H9 (cell line): ENCODE measurements around the gene RRP1B. TPM values are rescaled to one million over a fixed set of nuclear protein-coding genes. Genes with fewer than 3 reads are reported as not detected.

ENCODE experiments used
- DNase-seq: peaks from one replicate; pipeline ENCODE4 v3.0.0-alpha.2; 2017
- H2AFZ ChIP-seq: one replicate; pipeline ENCODE4 v1.6.1; 2013; ENCODE audit warnings: mild to moderate bottlenecking, low read length, control low read depth, moderate library complexity
- H2AK5ac ChIP-seq: 2 replicates; pipeline ENCODE4 v1.6.1; 2013; ENCODE audit warnings: low read length, control low read depth, mixed read lengths; ENCODE audit not compliant: insufficient read length
- H2BK120ac ChIP-seq: one replicate; pipeline ENCODE4 v1.6.1; 2013; ENCODE audit warnings: low read depth, mild to moderate bottlenecking, low read length, control low read depth, inconsistent platforms; ENCODE audit not compliant: poor library complexity, severe bottlenecking
- H2BK12ac ChIP-seq: 2 replicates; pipeline ENCODE4 v1.6.1; 2013; ENCODE audit warnings: low read length, control low read depth, mixed read lengths, low read depth; ENCODE audit not compliant: insufficient read length
- H2BK15ac ChIP-seq: 2 replicates; pipeline ENCODE4 v1.6.1; 2013; ENCODE audit warnings: low read depth, low read length, control low read depth
- H2BK20ac ChIP-seq: one replicate; pipeline ENCODE4 v1.6.1; 2013; ENCODE audit warnings: low read depth, mild to moderate bottlenecking, low read length, control low read depth, inconsistent platforms; ENCODE audit not compliant: poor library complexity, severe bottlenecking
- H2BK5ac ChIP-seq: 2 replicates; pipeline ENCODE4 v1.6.1; 2013; ENCODE audit warnings: low read length, control low read depth, mixed read lengths; ENCODE audit not compliant: insufficient read length
- H3K14ac ChIP-seq: 2 replicates; pipeline ENCODE4 v1.6.1; 2013; ENCODE audit warnings: low read length, control low read depth; ENCODE audit not compliant: insufficient read depth
- H3K18ac ChIP-seq: 2 replicates; pipeline ENCODE4 v1.6.1; 2013; ENCODE audit warnings: low read depth, mild to moderate bottlenecking, mixed read lengths, low read length, control low read depth; ENCODE audit not compliant: insufficient read length
- H3K23ac ChIP-seq: 2 replicates; pipeline ENCODE4 v1.6.1; 2013; ENCODE audit warnings: low read length, control low read depth, mixed read lengths, low read depth; ENCODE audit not compliant: insufficient read length
- H3K23me2 ChIP-seq: 2 replicates; pipeline ENCODE4 v1.6.1; 2013; ENCODE audit warnings: low read depth, mild to moderate bottlenecking, mixed read lengths, low read length, control low read depth; ENCODE audit not compliant: insufficient read length, poor library complexity, severe bottlenecking
- H3K27ac ChIP-seq: 2 replicates; pipeline ENCODE4 v1.5.1; 2013; ENCODE audit warnings: low read length, control low read depth, mixed read lengths, low read depth; ENCODE audit not compliant: insufficient read length
- H3K27me3 ChIP-seq: 2 replicates; pipeline ENCODE4 v1.6.1; 2013; ENCODE audit warnings: low read length, control low read depth, inconsistent platforms; ENCODE audit not compliant: insufficient read depth
- H3K4ac ChIP-seq: 2 replicates; pipeline ENCODE4 v1.6.1; 2013; ENCODE audit warnings: low read depth, mild to moderate bottlenecking, control low read depth, inconsistent platforms, low read length, moderate library complexity
- H3K4me1 ChIP-seq: 2 replicates; pipeline ENCODE4 v1.6.1; 2013; ENCODE audit warnings: low read length, control low read depth, inconsistent platforms; ENCODE audit not compliant: insufficient read depth
- H3K4me2 ChIP-seq: 2 replicates; pipeline ENCODE4 v1.6.1; 2013; ENCODE audit warnings: low read length, control low read depth, mixed read lengths; ENCODE audit not compliant: insufficient read length, insufficient read depth
- H3K56ac ChIP-seq: 2 replicates; pipeline ENCODE4 v1.6.1; 2013; ENCODE audit warnings: low read depth, mild to moderate bottlenecking, mixed read lengths, low read length, control low read depth; ENCODE audit not compliant: insufficient read length
- H3K79me1 ChIP-seq: 2 replicates; pipeline ENCODE4 v1.6.1; 2013; ENCODE audit warnings: low read depth, mild to moderate bottlenecking, moderate library complexity, low read length, control low read depth, inconsistent platforms; ENCODE audit not compliant: insufficient read depth, poor library complexity, severe bottlenecking
- H3K79me2 ChIP-seq: 2 replicates; pipeline ENCODE4 v1.6.1; 2013; ENCODE audit warnings: low read length, control low read depth, inconsistent platforms; ENCODE audit not compliant: insufficient read depth
- H3K9ac ChIP-seq: 2 replicates; pipeline ENCODE4 v1.6.1; 2013; ENCODE audit warnings: low read length, control low read depth, mixed read lengths; ENCODE audit not compliant: insufficient read length; ENCODE audit errors: extremely low read depth
- H3K9me3 ChIP-seq: one replicate; pipeline ENCODE4 v1.6.1; 2013; ENCODE audit warnings: low read depth, low read length, inconsistent platforms; ENCODE audit not compliant: control insufficient read depth
- H3T11ph ChIP-seq: one replicate; pipeline ENCODE4 v1.6.1; 2013; ENCODE audit warnings: mild to moderate bottlenecking, low read length, control low read depth, inconsistent platforms
- H4K20me1 ChIP-seq: one replicate; pipeline ENCODE4 v1.6.1; 2013; ENCODE audit not compliant: control insufficient read depth, insufficient read length, insufficient read depth
- H4K5ac ChIP-seq: 2 replicates; pipeline ENCODE4 v1.6.1; 2013; ENCODE audit warnings: low read depth, mild to moderate bottlenecking, mixed read lengths, low read length, control low read depth; ENCODE audit not compliant: insufficient read length
- H4K8ac ChIP-seq: replicated peaks from 2 replicates; pipeline ENCODE4 v1.6.1; 2013; ENCODE audit warnings: low read length, control low read depth, mixed read lengths, low read depth; ENCODE audit not compliant: insufficient read length
- H4K91ac ChIP-seq: 2 replicates; pipeline ENCODE4 v1.6.1; 2013; ENCODE audit warnings: low read depth, mild to moderate bottlenecking, moderate library complexity, mixed read lengths, low read length, control low read depth; ENCODE audit not compliant: insufficient read length
- H3K27ac Mint-ChIP-seq, 3 experiments: 2 replicates in 2 of 3; 3 replicates in 1 of 3; pipeline ENCODE4 v1.8.0; 2020 to 2021; ENCODE audit warnings: mixed read lengths in 3 of 3, mild to moderate bottlenecking in 1 of 3, moderate library complexity in 1 of 3
- H3K27me3 Mint-ChIP-seq: 2 replicates; pipeline ENCODE4 v1.8.0; 2021; ENCODE audit warnings: low read depth, mild to moderate bottlenecking, moderate library complexity, mixed read lengths
- H3K36me3 Mint-ChIP-seq, 3 experiments: 2 replicates in 2 of 3; 3 replicates in 1 of 3; pipeline ENCODE4 v1.8.0; 2020 to 2021; ENCODE audit warnings: low read depth in 3 of 3, mixed read lengths in 3 of 3; ENCODE audit not compliant: insufficient read depth in 1 of 3
- H3K4me1 Mint-ChIP-seq, 2 experiments: 2 replicates each; pipeline ENCODE4 v1.8.0; 2020; ENCODE audit warnings: mixed read lengths in 2 of 2
- H3K4me3 Mint-ChIP-seq, 2 experiments: 2 replicates in 1 of 2; 3 replicates in 1 of 2; pipeline ENCODE4 v1.8.0; 2020 to 2021; ENCODE audit warnings: mild to moderate bottlenecking in 2 of 2, mixed read lengths in 2 of 2, moderate library complexity in 1 of 2
- H3K9me3 Mint-ChIP-seq, 2 experiments: 2 replicates in 1 of 2; 3 replicates in 1 of 2; pipeline ENCODE4 v1.8.0; 2020; ENCODE audit warnings: mild to moderate bottlenecking in 2 of 2, mixed read lengths in 2 of 2, moderate library complexity in 1 of 2
- WGBS: extraction: QIAGEN DNeasy Blood & Tissue Kit; methylation state at CpG from one replicate; pipeline ENCODE4 v1.1.7; 2013; ENCODE audit warnings: missing lambda C conversion rate, low lambda C conversion rate, mixed read lengths; ENCODE audit not compliant: insufficient read length; ENCODE audit errors: extremely low coverage; 5-methylcytosine and 5-hydroxymethylcytosine counted together
- total RNA-seq: library from RNA; stranded (reverse); gene quantifications from 2 replicates; pipeline ENCODE4 v1.2.1, GENCODE V29; 2021
- TF ChIP-seq, protein P1 (sequence below): fragments of 200-600 bp; sonication (generic); conservative IDR thresholded peaks from 3 replicates; pipeline ENCODE4 v1.8.0; 2021; ENCODE audit warnings: antibody characterized with exemption, mild to moderate bottlenecking

RRP1B gene
- total RNA-seq, 1 experiment from 2014 or later = 96.6 TPM

- H3T11ph ChIP-seq = no peak overlapping the region
- no peak overlapping the region for H3K9ac ChIP-seq
- H3K23ac ChIP-seq = no peak overlapping the region
- Mint-ChIP-seq H3K27ac (no peak overlapping the region), H3K9me3 (peaks cover 14 to 24% of the 10 kb centered on the region in 2 experiments), H3K4me3 (no peak overlapping the region), H3K36me3 (peaks cover 9 to 14% (median 11%) of the 10 kb centered on the region in 3 experiments), H3K4me1 (no peaks in the 10 kb centered on the region), H3K27me3 (no peaks in the 10 kb centered on the region)
- no peaks in the 10 kb centered on the region for H3K79me1 ChIP-seq
- no peaks in the 10 kb centered on the region for H4K20me1 ChIP-seq
- no peak overlapping the region for H3K4me2 ChIP-seq
- H3K56ac ChIP-seq = no peak overlapping the region
- no peaks in the 10 kb centered on the region for H3K9me3 ChIP-seq
- no peaks in the 10 kb centered on the region for H3K79me2 ChIP-seq
- no peaks in the 10 kb centered on the region for H3K23me2 ChIP-seq
- TF ChIP-seq, protein P1, sequence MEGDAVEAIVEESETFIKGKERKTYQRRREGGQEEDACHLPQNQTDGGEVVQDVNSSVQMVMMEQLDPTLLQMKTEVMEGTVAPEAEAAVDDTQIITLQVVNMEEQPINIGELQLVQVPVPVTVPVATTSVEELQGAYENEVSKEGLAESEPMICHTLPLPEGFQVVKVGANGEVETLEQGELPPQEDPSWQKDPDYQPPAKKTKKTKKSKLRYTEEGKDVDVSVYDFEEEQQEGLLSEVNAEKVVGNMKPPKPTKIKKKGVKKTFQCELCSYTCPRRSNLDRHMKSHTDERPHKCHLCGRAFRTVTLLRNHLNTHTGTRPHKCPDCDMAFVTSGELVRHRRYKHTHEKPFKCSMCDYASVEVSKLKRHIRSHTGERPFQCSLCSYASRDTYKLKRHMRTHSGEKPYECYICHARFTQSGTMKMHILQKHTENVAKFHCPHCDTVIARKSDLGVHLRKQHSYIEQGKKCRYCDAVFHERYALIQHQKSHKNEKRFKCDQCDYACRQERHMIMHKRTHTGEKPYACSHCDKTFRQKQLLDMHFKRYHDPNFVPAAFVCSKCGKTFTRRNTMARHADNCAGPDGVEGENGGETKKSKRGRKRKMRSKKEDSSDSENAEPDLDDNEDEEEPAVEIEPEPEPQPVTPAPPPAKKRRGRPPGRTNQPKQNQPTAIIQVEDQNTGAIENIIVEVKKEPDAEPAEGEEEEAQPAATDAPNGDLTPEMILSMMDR = no peak; the same call in 2 of the 3 replicates
- H3K27ac ChIP-seq = no peak overlapping the region
- no peak for DNase-seq
- no peaks in the 10 kb centered on the region for H3K4me1 ChIP-seq
- no peak overlapping the region for H2BK120ac ChIP-seq
- H2BK5ac ChIP-seq = no peak overlapping the region
- no peak overlapping the region for H3K14ac ChIP-seq
- no peak overlapping the region for H2BK12ac ChIP-seq
- H2BK15ac ChIP-seq = no peak overlapping the region
- no peak overlapping the region for H4K8ac ChIP-seq
- no peak overlapping the region for H2AK5ac ChIP-seq
- no peak overlapping the region for H2AFZ ChIP-seq
- no peak overlapping the region for H4K91ac ChIP-seq
- H3K4ac ChIP-seq = no peak overlapping the region
- no CpG with 5 or more reads among the region's 4 CpGs for WGBS
- no peak overlapping the region for H2BK20ac ChIP-seq
- no peak overlapping the region for H3K18ac ChIP-seq
- no peaks in the 10 kb centered on the region for H3K27me3 ChIP-seq
- no peak overlapping the region for H4K5ac ChIP-seq
Measured at GRCh38 chr21:43624339-43624738, 35.0 kb upstream of the RRP1B start.
